NCI-H2107 treated with DMSO at 0.1 percent for 48 hours (cell line): ENCODE data around the gene UCK2.

Source experiments
- DNase-seq: peaks from one replicate; lab custom pipeline; 2025; ENCODE audit not compliant: unreplicated experiment; lab: John Stamatoyannopoulos, UW

The UCK2 gene

DNA sequence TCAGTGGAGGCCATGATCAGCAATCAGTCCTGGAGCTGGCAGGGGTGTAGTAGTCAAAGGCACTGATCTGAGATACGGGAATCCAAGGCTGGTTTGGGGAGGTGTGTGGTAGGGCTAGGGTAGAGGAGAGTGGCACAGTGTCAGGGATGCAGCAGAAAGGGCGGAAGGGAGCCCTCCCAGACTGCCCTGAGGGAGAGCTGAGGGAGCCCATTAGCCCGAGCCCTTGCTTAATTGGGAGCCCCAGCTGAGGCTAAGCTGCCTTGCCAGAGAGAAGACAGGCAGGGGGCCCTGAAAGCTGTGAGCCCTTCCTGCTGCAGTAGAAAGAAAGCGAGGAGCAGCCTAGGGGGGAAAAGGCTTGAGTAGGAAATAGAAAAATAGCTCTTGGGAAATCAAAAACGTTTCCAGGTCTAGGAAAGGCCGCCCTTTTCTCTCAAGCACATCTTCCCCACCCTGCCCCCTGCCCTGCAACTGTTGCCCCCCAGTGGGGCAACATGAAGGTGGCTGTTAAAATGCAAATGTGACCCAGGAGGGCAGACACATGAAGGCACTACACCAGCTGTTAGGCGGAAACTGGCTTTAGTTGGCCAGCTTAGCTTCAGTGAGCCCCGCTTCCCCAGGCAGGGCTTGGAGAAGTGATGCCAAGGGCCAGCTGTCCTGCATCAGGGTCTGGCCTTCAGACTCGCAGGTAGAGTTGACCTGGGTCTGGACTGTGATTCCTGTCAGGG, 106.2 kb downstream of the UCK2 start:
- no peak for DNase-seq

DNA sequence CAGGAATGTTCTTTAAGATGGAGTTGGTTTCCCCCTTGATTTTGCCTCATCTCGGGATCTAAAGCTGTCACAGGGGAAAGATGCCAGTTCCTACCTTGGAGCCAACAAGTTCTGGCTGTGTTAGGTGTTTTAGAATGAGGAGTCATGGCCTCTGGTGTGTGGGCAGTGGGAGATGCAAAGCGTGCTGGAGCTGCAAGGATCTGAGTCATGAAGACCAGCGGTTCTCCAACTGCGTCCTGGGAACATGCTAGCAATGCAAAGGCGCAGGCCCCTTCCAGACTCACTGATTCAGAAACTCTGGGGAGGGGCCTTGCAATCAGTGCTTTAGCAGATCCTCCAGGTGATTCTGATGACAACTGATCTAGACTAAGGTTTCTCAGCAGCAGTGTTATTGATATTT, 109.1 kb downstream of the UCK2 start:
- DNase-seq = no peak

DNA sequence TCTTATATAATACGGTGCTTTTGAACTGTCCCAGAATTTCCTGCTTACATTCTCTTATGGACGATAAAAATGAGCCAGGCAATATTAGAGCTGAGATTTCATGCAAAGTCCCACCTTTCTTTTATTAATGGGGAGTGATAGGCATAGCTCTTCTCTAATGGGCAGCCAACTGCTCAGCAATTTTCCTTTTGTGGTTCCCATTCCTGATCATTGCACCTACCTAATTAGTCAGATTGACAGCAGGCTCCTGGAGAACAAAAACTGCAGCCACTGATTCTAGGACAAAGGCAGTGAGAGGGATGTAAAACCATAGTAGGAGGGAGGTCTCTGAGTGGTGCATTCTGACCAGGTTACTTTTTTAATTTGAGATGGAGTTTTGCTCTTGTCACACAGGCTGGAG, 110.4 kb downstream of the UCK2 start:
- DNase-seq = no peak

DNA sequence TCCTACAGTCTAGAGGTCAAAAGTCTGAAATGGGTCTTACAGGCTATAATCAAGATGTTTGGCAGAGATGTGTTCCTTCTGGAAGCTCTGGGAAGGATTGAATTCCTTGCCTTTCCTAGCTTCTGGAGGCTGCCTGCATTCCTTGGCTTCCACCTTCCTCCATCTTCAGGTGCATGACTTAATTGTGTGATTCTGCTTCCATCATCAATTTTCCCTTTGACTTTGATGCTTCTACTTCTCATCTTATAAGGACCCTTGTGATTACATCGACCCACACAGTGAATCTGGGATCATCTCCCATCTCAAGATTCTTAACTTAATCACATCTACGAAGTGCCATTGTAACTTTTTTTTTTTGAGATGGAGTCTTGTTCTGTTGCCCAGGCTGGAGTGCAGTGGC, 111.4 kb downstream of the UCK2 start:
- no peak for DNase-seq

DNA sequence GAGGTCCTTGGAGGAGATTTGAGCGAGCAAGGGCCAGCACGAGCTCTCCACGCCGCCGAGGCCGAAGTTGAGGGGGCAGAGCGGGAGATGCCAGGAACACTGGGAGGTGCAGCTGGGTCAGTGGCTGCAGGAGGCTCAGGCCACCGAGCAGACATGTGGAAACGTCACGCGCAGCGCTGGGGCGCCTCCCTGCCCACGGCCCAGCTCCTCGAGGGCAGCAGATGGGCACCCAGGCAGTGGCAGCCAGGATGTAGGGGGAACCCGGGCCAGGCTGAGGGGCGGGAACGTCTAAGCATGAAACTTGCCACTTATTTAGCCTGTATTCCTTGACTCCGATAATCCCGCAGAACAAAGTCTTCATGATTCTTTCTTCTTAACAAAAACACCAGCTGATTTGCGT, 114.1 kb downstream of the UCK2 start:
- no peak for DNase-seq

DNA sequence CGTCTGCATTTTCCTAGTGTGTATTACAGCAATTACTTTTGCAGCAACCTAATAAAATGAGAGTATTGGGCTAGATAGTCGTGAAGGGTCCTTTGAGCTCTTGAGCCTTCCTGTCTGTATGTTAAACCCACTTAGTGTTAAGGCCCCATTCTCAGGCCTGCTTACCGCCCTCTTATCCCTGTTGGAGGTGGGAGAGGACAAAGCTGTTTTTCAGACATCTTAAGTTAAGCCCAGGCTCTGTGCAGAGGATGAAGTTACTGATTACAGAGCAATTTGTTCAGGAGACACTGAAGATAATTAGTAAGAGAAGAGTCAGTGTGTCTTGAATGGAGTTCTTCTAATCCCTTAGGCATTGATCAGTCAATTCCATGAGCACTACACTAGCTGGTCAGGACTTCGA, 114.6 kb downstream of the UCK2 start:
- no peak for DNase-seq

DNA sequence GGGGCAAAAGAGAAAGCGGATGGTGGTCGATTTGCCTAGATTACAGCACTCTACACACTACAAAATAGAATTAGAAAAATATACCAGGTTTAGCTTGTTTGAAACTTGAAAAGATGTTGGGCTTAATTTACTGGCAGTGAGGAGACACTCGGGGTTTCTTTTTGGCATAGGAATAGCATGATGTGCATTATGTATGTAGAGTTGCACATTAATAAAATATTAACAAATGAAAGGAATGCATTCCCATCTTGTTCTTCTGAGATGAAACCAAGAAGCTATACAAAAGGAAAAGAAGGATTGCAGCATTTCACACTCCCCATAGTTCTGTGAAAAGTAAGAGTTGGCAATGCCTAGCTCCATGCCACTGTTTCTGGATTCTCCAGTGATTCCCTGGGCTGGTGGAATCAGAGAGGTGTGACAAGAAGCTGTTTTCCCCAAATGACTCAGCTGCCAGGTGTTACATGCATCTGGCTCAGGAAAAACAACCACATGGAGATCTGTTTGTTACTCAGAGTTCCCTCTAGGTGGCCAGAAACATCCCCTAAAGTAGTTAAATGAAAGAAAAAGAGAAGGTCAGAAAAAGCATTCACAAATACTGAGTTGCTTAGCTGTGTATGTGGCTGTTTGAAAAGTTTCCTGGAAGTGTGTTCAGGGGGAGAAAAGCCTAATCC, 115.6 kb downstream of the UCK2 start:
- DNase-seq = no peak

DNA sequence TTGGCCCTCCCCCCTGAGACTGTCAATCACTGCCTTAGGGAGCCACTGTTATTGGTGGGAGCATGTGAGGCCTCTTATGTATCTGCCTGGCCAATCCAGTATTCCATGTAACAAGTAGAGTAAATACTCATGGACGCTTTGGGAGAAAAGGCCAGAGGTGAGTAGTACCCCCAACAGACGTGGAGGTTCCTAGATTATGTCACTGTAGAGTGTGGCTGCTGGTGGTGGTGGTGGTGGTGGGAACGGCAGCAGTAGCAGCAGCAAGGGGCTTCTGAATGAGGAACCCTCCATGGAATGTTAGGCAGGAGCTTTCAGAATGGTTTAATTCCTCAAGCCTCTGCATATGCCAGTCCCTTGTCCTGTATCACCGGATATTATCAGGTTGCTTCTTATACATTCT, 118.5 kb downstream of the UCK2 start:
- DNase-seq = no peak

DNA sequence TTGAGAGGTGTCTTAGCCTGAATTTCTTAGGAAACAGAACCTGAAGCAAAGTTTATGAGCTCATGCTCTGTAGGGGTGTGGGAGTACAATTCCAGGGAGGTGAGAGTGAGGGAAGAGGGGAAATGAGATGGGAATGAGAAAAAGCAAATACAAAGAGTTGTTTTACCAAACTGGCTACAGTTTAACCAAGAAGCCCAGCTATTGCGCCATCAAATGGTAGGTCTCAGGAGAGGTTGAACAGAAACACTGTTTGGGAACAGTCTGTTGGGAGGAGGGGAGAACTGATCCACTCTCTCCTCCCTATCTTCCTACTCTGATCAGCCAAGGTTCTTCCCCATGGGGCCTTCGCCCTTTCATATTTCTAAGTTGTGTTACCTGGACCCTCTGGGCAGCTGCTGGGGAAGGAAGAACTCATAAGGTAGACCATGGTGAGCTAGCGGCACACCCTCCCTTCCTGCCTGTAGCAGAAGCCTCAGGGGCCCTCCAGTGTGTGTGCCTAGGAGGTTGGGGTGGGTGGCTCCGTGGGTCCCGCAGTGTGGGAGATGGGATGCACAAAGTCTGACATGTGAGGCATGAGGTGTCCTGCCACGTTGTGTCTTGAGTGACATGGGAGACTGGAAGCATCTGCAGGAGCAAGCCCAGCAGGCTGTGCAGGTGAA, 120.5 kb downstream of the UCK2 start:
- DNase-seq = no peak

DNA sequence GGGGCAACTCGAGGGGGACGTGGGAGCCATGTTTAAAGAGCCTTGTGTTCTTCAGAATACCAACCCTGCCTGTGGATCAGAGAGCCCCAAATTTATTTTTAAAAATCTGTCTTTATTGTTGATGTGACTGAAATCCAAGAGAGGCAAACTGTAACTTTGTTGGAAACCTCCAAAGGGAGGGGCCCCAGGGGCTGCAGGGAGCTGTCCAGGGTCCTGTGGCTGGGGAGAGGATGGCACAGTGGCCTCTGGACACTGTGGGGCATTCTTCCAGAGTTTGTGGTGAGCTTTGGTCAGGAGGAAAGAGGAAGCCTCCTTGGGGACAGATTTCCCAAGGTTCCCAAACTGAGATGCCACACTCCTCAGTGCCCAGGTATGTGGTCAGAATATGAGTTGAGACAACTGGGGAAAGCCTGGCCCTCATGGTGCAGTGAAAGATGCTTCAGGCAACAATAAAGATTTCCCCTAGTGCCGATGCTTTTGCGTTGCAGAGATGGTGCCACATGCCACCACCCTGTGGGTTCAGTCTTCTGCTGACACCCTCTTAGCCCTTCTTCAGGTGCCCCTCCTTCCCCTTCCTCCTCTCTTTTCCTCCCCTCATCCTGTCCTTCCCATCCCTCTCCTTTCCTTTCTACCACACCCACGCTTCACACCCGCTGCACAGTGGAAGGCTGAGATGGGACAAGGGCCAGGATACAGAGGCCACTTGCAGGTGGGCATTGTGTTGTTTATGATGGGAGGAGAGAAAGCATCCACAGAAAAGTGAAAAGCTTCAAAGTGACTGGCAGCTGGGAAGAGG, 122.1 kb downstream of the UCK2 start:
- DNase-seq = no peak

DNA sequence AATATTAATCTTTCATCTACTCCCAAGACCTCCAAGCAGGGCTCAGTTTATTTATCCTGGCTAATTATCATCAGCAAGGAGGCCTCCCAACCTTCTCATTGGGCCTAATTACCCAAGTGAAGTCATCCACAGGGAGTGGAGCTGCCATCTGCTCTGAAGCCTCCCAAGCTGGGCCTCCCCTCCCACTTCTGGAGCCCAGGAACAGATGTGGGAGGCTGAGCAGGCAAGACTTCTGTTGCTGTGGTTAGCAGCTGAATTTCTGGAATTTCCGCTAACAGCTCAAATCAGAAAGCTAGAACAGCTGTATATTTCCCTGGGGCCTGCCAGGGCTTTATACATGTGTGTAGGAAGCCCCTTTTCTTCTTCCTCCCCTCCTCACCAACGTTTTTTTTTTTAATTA, 127.5 kb downstream of the UCK2 start:
- no peak for DNase-seq

DNA sequence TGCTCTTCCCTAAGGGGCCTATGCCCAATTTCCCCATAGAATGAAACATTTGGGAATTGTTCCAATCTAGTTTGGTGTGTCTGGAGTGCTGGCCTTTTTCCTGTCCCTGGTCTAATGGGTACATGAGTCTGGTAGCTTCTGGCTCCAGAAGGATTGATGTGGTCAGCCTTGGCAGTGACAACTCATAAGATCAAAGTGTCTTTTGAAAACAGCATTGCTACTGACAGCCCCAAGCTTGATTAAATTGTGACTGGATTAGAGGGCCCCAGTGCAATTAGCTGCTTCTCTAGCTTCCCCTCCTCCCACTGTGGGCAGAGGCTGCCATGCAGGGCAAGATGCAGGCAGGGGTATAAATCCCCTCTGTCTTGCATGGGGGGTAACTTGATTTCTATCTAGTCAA, 130.9 kb downstream of the UCK2 start:
- no peak for DNase-seq

DNA sequence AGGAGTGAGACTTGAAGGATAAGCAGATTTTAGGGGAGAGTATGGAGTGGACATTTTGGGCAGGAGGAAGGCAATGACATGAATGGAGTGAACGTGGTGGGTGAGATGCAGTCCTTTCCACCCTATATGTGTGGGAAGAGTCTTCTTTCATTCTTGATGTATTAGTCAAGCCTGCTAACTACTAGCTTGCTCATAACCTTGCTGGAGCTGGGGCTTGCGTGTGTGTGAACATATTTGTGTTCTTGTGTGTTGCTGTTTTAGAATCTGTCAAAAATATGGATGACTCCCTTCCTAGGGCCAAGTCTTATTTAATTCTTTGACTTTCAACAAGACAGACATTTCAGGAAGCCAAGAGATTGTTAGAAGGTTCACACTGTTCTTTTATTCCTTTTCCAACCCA, 132.7 kb downstream of the UCK2 start:
- DNase-seq = no peak

DNA sequence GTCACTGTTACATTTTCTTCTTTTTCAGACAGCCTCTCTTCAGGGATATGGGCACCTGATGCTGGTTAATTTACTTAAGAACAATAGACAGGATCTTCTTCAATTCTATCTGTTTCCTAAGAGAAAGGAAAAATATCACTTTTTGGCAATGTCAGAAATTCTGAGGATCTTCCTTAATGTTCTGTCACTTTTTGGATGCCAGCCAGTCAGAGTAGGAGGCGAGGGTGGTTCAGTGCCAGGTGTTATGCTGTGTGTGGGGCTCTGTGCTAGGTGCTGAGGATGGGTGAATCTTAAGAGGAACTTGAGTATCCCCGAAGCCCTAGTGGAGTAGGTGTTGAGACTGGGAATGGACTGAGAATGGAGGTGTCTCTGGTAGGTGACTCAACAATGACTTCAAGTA, 133.5 kb downstream of the UCK2 start:
- DNase-seq = no peak
